Colon (tissue), 2 donors: ENCODE data around the gene RPS6KA5.

Experiments used
- FAIRE-seq: peaks from 2 replicates; lab custom pipeline; 2012; peaks lifted over from hg19 to GRCh38; lab: Jason Lieb, UNC
- donor health status: control.
- donor health status: control.

Gene RPS6KA5

GRCh38 chr14:90805662-90806540 is 254.5 kb downstream of the RPS6KA5 start:
- no peak for FAIRE-seq

- FAIRE-seq = no peak
Observed at GRCh38 chr14:90805084-90805391, 255.4 kb downstream of the RPS6KA5 start.

- no peak for FAIRE-seq
Observed at GRCh38 chr14:90804292-90805083, 256.0 kb downstream of the RPS6KA5 start.

GRCh38 chr14:90803249-90803648 is 257.2 kb downstream of the RPS6KA5 start:
- FAIRE-seq = no peak

GRCh38 chr14:90799420-90799819 is 261.0 kb downstream of the RPS6KA5 start:
- no peak for FAIRE-seq

- FAIRE-seq = no peak
Observed at GRCh38 chr14:90797919-90798318, 262.5 kb downstream of the RPS6KA5 start.
